Measurements from ENCODE around the gene MYOF.

GRCh38 chr10:93363891-93364648, 118.1 kb downstream of the MYOF start:
- TF ChIP-seq CTCF (IDR thresholded peaks at IDR 0.05), result no peak
- TF ChIP-seq POLR2A (IDR thresholded peaks at IDR 0.05), result no peak
